Embryonic facial prominence (tissue), 1 donor: ENCODE data around the gene HS2ST1.
"Not testable (repeated sequence)": the region's sequence is repeated elsewhere in the genome, so short reads cannot be mapped to it uniquely, and the experiment has no call there.

Experiments used
- DNase-seq: peaks from one replicate; pipeline ENCODE4 v3.0.0-alpha.2; 2016; ENCODE audit errors: extremely low spot score

HS2ST1 gene

DNA sequence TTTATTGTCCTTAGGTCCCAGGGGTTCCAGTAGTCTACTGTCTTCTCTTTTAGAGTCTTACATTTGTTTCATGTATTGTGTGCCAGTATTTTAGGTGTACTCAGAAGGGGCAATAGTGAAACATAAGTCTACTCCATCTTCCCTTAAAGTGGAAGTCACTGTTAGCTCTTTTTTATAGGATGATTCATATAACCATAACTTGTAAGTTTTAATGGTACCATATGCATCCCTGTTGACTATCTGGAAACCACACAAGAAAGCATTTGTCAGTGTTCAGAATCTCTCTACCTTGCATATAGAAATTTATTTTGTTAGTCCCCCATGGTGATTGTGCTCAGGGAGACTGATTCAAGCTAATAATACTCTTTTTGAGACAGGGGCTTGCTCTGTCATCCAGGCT lies 149.9 kb downstream of the HS2ST1 start:
- no peak for DNase-seq

- no peak for DNase-seq
These were observed 150.6 kb downstream of the HS2ST1 start for GRCh38 chr1:87064986-87065385.

DNA sequence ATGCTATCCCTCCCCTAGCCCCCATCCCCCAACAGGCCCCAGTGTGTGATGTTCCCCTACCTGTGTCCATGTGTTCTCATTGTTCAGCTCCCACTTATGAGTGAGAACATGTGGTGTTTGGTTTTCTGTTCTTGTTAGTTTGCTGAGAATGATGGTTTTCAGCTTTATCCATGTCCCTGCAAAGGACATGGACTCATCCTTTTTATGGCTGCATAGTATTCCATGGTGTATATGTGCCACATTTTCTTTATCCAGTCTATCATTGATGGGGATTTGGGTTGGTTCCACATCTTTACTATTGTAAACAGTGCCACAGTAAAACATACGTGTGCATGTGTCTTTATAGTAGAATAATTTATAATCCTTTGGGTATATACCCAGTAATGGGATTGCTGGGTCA lies 152.3 kb downstream of the HS2ST1 start:
- DNase-seq, result not testable (repeated sequence)

DNA sequence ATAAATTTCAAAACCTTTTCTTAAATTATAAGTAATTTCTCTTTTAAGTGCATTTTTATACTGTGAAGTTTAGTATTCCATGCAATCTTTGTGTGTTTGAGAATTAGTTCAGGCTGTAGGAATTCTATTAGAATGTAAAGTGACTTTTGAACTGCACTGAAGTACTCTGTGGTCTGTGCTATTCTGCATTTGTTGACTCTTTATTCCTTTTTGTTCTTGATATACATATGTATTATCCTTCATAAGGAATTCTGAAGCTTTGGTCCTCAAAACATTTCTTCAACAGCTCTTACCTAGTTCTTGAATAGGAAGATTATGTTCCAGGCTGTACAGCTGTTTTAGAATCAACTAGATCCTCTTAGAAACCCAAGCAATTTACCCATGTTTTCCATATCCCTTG lies 158.0 kb downstream of the HS2ST1 start:
- no peak for DNase-seq

- DNase-seq, result no peak
These were observed 158.5 kb downstream of the HS2ST1 start for GRCh38 chr1:87072904-87073303.

GRCh38 chr1:87074001-87074795 lies 159.8 kb downstream of the HS2ST1 start:
- no peak for DNase-seq

GRCh38 chr1:87077959-87078639 lies 163.7 kb downstream of the HS2ST1 start:
- DNase-seq, result no peak

GRCh38 chr1:87084244-87084836 lies 169.9 kb downstream of the HS2ST1 start:
- DNase-seq, result peak; percentile 66

GRCh38 chr1:87086120-87086519 lies 171.7 kb downstream of the HS2ST1 start:
- DNase-seq, result no peak

DNA sequence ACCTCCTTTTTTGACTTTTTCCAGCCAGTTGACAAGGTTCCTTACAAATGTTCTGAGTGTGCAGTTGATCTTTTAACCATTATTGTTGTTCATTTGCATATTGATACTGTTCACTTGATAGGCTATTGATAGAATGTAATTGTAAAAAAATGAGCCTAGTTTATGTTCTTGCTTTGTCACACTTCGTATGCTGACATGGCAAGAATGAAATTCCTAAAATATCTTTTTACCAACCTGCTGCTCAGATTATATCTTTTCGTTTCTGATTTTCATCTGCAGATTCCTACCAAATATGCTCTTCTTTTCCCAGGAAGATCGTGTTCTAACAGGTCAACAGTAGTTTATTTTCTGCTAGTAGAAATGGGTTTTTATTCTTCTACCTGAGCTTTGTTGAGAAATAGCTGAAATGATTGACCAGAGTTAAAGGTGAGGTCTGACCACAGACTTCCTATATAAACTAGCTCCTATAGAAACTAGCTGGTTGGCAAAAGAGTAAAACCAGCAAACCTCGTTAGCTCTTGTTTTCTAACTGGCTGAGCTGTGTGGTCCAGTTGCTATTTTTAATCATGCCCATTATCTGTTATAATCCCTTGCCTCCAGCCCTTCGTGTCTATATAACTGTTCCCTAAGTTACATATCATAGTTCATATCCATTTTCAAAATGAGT lies 174.8 kb downstream of the HS2ST1 start:
- no peak for DNase-seq

DNA sequence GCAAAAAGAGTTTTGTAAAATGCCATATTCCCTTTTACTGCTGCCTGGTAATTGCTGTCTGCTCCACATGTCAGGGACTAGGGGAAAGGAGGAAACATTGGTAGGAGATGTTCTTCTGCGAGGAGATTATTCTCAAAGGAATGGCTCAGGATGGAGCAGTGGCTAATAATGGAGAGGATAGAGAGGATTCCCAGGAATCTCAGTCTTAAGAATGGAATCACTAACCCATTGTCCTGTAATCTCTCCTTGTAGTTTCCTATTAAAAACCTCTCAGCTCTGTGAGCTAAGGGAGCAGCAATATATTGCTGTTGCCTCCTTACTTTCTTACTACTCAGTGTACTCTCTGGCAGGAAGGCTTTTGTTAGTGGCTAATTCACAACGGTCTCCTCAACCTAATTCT lies 175.4 kb downstream of the HS2ST1 start:
- DNase-seq, result no peak

DNA sequence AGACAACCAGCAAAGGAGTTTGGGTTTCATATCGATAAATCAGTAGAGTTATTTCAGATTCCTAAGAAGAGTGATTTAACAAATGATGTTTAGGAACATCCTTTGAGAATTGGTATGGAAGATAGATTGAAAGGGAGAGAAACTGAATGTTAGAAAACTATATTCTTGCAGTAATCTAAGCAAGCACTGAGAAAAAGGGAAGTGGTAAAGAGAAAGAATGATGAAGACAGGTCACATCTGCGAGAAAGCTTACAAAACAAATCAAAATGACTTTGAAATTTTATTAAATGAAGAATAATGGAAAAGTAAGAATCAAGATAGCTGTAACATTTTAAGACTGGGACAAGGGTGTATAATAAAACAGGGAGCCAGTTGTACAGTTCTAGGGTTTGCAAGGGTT lies 177.0 kb downstream of the HS2ST1 start:
- no peak for DNase-seq

DNA sequence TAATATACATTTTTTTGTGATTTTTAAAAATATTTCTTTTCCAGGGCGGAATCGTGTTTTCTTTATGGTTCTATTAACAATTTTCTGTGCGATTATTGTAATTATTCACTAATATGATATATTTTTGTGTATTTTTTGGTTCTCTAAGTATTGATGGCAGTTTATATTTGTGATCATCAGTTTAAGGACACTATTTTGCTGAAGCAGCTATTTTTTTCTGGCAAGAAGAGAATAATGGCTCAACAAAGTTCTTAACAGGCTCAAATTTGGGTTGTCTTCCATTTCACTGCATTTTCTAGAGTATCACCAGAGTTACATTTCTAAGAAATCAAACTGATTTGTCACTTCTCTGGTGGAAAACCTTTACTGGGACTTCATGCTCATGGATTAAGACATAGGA lies 178.4 kb downstream of the HS2ST1 start:
- no peak for DNase-seq

DNA sequence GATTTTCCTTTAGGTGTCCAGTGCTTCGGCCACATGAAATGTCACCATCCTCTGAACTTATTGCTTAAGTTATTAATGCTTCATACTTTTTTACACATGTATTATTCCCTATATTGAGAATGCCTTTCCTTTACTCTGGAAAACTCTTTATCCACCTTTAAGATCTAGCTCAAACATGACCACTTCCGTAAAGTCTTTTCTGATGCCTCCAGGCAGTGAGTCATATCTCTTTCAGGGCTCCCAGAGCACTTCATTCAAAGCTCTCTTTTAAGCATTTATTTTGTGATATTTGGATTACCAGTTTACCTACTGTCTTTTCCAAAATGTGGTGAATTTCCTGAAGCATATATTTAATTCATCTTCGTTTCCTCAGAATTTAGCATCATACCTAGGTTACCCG lies 178.9 kb downstream of the HS2ST1 start:
- DNase-seq, result no peak

DNA sequence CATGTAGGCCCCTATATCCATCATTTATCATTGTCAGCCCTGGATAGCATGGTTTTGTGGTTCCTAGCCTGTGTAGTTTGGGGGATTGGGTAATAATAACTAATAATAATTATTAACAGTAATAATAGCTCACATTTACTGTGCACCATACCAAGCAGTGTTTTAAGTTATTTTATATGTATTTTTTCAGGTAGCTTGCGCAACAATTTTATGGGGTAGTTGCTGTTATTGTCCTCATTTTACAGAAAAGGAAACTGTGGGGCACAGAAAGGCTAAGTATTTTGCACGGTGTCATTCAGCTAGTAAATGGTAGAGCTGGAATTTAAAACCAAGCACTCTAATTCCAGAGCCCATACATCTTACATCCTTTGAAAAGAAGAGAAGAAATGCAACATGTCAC lies 179.8 kb downstream of the HS2ST1 start:
- DNase-seq, result no peak

DNA sequence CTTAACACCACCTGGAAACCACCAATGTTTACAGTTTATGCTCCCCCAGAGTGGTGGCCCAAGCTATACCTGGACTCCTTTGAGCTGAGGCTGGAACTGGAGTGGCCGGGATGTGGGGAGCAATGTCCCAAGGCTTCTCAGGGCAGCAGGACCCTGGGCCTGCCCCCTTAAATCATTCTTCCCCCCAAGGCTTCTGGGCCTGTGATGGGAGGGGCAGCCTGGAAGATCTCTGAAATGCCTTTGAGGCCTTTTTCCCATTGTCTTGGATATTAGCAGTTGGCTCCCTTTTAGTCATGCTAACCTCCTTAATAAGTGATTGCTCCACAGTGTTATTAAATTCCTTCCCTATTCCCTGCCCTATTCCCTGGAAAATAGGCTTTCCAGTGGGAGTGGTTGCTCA lies 185.8 kb downstream of the HS2ST1 start:
- DNase-seq, result no peak

- no peak for DNase-seq
These were observed 188.6 kb downstream of the HS2ST1 start for GRCh38 chr1:87103074-87103473.

DNA sequence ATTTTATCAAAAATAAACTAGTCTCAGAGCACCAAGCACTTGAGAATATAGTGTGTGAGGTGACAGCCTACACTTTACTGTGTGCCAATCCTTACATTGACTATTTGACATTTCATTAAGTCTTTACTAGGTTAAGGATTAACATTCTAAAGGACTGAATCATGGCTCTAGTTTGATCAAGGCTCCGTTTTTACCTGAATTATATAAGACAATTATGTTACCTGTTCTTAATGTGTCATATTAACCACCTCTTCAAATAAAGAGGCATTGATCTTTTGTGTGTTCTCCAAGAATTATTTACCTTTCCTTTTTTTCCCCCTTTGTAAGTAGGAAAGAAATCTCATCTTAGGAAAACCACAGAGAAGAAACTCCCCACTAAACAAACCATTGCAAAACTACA lies 189.7 kb downstream of the HS2ST1 start:
- no peak for DNase-seq

- DNase-seq, result no peak
These were observed 190.5 kb downstream of the HS2ST1 start for GRCh38 chr1:87104945-87105344.

DNA sequence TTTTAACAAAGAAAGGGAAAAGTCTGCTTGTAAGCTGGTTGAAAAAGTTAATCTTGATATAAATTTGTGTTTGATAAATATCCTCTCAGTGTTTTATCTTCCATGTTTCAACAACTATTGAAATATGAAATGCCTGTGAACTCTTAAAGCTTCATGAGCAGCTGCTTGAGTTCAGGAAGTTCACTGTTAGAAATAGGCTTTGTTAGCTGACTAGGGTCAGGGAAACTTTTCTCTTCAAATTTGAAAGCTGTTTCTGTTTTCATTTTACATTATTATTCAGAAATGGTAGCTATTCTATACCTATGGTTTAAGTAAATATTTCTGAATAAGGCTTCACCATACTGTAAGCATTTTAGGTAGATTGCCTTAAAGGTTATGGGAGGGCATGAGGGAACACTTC lies 191.7 kb downstream of the HS2ST1 start:
- no peak for DNase-seq

DNA sequence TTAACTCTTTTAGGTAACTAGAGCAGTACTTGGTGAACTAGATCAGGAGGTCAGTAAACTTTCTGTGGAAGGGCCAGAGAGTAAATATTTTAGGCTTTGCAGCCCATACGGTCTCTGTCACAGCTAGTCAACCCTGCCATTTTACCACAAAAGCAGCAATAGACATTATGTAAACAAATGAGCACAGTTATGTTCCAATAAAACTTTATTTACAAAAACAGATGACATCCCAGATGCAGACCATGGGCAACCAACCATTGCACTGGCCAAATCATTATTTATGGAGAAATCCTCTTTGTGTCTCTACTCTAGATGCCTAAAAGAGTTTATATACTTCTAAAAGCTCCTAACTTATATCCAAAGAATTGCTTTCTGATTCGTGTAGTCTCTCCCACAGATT lies 192.4 kb downstream of the HS2ST1 start:
- no peak for DNase-seq

DNA sequence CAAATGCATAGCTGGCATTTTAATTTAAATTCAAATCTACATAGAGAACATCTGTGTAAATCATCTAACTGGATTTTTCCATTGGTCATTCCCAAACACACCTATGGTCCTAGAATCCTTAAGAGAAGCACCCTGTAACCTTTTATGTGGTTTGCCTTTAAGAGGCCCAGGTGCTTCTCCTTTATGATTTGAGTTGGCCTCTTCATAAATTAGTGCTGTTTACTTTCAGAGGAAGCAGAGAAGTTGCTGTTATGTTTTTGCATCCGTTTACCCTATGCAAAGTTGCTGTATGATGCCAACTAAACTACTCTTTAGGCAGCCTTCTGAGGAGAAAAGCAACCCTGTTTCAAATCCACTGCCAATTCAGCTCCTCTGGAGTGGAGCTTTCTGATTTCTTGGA lies 193.8 kb downstream of the HS2ST1 start:
- DNase-seq, result no peak
